ENCODE measurements around the gene EXOC4.

Gene EXOC4

DNA sequence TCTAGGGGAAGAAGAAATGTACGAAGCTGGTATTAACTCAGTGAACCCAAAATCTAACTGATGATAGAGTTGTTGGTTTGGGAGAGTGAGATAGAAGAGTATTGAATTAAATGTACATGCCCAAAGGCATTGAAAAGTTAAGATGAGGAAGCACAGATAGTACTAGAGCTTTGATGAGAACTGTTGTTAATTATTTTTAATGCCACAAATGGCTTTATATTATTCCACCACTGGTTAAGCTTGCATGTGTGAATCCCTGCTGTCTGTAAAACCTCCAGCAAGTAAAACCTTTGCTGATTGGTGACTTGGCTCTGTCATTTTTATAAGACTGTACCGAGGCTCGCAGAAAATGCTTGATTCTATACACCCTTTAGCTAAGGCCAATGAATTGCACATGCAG, 491.6 kb downstream of the EXOC4 start:
- TF ChIP-seq, protein P1, sequence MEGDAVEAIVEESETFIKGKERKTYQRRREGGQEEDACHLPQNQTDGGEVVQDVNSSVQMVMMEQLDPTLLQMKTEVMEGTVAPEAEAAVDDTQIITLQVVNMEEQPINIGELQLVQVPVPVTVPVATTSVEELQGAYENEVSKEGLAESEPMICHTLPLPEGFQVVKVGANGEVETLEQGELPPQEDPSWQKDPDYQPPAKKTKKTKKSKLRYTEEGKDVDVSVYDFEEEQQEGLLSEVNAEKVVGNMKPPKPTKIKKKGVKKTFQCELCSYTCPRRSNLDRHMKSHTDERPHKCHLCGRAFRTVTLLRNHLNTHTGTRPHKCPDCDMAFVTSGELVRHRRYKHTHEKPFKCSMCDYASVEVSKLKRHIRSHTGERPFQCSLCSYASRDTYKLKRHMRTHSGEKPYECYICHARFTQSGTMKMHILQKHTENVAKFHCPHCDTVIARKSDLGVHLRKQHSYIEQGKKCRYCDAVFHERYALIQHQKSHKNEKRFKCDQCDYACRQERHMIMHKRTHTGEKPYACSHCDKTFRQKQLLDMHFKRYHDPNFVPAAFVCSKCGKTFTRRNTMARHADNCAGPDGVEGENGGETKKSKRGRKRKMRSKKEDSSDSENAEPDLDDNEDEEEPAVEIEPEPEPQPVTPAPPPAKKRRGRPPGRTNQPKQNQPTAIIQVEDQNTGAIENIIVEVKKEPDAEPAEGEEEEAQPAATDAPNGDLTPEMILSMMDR (IDR thresholded peaks at IDR 0.05; ENCODE audit: low read depth, low read length) = no peak
- no peak for DNase-seq (ENCODE audit: low read depth in 2 of 2)
- no peak overlapping the region for H3K4me3 ChIP-seq (replicated peaks in 1 of 2; ENCODE audit: low read depth in 2 of 2, low read length in 2 of 2)

DNA sequence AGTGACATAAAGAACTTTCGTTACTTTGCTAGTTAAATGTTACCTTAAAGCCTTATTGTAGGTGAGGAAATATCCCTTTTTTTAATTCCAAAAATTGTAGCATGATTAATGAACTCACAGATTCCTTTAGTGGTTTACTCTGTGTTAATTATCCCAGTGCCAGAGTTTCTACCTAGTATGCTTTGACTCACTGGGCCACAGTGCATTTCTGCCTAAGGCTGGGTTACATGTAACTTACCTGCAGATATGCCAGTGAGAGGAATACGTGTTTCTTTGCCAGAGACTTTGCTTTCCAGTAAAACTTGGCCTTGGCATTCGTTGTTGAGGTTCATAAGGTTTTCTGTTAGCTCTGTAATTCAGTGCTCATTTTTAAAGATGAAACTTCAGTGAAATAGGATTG, 493.4 kb downstream of the EXOC4 start:
- TF ChIP-seq, protein P1 (IDR thresholded peaks at IDR 0.05; ENCODE audit: low read depth, low read length) = no peak
- DNase-seq (ENCODE audit: low read depth in 2 of 2) = no peak
- no peak overlapping the region for H3K4me3 ChIP-seq (replicated peaks in 1 of 2; ENCODE audit: low read depth in 2 of 2, low read length in 2 of 2)

DNA sequence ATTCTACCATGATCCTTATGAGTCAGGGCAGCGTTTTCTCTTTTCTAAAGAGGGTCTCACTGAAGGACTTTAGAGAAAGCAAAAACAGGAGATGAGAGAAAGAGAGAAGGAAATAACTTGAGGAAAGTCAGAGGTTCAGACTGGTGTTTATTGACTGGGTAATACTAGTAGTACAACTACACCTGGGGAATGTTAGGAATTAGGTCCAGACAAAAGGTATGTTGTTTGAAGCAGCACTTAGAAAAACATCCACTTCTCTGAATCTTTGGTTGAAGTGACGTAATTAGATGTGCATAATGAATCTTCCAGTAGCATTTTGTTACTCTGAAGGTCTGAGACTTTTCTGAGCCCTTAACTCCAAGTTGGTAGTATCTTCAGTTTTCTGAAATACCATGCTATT, 494.0 kb downstream of the EXOC4 start:
- TF ChIP-seq, protein P1 (IDR thresholded peaks at IDR 0.05; ENCODE audit: low read depth, low read length) = no peak
- no peak for DNase-seq (ENCODE audit: low read depth in 2 of 2)
- H3K4me3 ChIP-seq (replicated peaks in 1 of 2; ENCODE audit: low read depth in 2 of 2, low read length in 2 of 2) = no peak overlapping the region

DNA sequence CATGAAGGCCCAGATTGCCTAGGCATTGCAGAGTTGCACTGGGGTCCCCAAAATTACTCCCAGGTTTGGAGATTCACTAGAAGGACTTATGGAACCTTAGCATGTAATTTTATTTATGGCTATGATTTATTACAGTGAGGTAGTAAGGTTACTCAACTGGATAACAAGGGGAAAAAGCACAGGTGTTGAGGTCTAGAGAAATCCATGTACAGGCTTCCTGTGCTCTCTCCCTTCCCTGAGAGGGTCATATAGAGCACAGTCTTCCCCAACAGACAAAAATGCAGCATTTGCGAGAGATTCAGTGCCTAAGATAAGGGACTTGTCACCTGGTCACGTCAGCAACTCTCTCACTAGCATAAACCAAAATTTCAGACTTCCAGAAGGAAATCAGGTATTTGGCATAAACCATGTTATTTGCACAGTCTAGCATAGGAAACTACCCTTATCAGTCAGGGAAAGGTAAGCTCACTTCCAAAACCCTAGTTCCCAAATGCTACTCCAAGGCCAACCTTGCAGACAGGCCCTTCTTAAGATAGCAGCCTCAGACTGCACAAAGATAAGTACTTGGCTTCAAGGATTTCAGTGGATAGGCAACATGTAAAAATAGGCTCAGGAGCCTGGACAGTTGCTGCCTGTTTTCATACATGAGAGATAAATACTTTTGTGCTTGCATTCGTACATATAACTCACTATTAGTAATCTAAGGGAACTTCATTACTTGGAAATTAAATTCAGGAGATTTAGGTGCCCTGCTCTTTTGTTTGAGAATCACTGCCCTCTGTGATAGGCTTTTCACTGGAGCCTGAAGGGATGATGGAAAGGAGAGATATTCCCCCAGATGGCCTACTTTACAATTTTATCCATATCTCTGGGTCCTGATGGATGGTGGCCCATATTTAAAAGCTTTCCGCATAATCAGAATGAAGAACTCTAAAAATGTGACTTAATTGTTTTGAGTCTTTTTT, 495.8 kb downstream of the EXOC4 start:
- H3K4me3 ChIP-seq (replicated peaks in 1 of 2; ENCODE audit: low read depth in 2 of 2, low read length in 2 of 2) = no peak overlapping the region
- DNase-seq (ENCODE audit: low read depth in 2 of 2) = no peak
- TF ChIP-seq, protein P1 (IDR thresholded peaks at IDR 0.05; ENCODE audit: low read depth, low read length) = no peak

DNA sequence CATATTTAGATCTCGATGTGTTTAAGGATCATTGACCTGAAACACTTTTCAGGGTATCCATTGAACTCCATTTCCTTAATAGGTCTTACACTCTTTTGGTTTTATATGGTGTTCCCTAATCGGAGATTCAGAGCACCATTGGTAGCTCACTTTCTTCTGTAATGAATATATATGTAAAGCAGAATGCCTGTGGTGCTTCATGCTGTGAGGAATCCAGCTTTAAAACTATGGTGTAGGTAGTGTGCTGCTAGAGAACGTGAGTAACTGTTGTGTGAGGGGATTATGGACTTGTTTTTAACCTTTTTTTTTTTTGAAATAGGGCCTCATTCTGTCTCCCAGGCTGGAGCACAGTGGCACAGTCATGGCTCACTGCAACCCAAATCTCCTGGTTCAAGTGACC, 497.4 kb downstream of the EXOC4 start:
- DNase-seq (ENCODE audit: low read depth in 2 of 2) = no peak
- TF ChIP-seq, protein P1 (IDR thresholded peaks at IDR 0.05; ENCODE audit: low read depth, low read length) = no peak

DNA sequence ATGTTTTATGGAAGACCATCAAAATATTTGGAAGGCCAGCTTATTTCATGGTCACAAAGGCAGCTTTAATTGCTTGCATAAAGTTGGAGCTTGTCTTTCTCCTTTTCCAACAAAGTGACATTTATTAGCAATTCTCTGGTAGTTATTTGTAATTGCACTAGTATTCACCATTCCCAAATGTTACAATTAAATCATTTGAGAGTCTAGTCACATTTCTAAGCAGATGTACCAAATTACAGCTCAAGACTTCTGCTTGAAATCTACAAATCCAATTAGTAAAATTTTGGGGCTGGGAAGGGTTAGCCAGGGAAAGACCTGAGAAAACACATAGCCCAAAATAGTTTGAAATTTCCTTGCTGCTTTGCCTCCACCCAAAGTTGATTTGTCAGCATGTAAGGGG, 498.2 kb downstream of the EXOC4 start:
- TF ChIP-seq, protein P1 (IDR thresholded peaks at IDR 0.05; ENCODE audit: low read depth, low read length) = no peak
- no peak for DNase-seq (ENCODE audit: low read depth in 2 of 2)
- no peak overlapping the region for H3K4me3 ChIP-seq (replicated peaks in 1 of 2; ENCODE audit: low read depth in 2 of 2, low read length in 2 of 2)

More for the DNA sequence above, 497.4 kb downstream of the EXOC4 start:
- no peak overlapping the region for H3K4me3 ChIP-seq (replicated peaks in 1 of 2; ENCODE audit: low read depth in 2 of 2, low read length in 2 of 2)

Measured in cardiac fibroblast (primary cell).